HUES48 (cell line): ENCODE results near the gene MBNL2.

Experiments
- H3K27ac ChIP-seq: one replicate; pipeline ENCODE4 v1.7.0; 2013; ENCODE audit warnings: low read depth, low read length, inconsistent platforms
- H3K27me3 ChIP-seq: 2 replicates; pipeline ENCODE4 v1.6.1; 2013; ENCODE audit warnings: mild to moderate bottlenecking, low read length; ENCODE audit not compliant: control insufficient read depth, insufficient read depth
- H3K36me3 ChIP-seq: 2 replicates; pipeline ENCODE4 v1.6.1; 2013; ENCODE audit warnings: low read length; ENCODE audit not compliant: control insufficient read depth, insufficient read depth
- H3K4me1 ChIP-seq: 2 replicates; pipeline ENCODE4 v1.6.1; 2013; ENCODE audit warnings: mild to moderate bottlenecking, low read length; ENCODE audit not compliant: control insufficient read depth, insufficient read depth
- H3K4me3 ChIP-seq: 2 replicates; pipeline ENCODE4 v1.5.1; 2013; ENCODE audit warnings: mild to moderate bottlenecking, low read depth, low read length
- H3K9ac ChIP-seq: 2 replicates; pipeline ENCODE4 v1.6.1; 2013; ENCODE audit warnings: mild to moderate bottlenecking, low read depth, low read length, moderate library complexity
- H3K9me3 ChIP-seq: 2 replicates; pipeline ENCODE4 v1.6.1; 2013; ENCODE audit warnings: low read length; ENCODE audit not compliant: control insufficient read depth, insufficient read depth

MBNL2 gene, protein sequence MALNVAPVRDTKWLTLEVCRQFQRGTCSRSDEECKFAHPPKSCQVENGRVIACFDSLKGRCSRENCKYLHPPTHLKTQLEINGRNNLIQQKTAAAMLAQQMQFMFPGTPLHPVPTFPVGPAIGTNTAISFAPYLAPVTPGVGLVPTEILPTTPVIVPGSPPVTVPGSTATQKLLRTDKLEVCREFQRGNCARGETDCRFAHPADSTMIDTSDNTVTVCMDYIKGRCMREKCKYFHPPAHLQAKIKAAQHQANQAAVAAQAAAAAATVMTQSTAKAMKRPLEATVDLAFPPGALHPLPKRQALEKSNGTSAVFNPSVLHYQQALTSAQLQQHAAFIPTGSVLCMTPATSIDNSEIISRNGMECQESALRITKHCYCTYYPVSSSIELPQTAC

GRCh38 chr13:97221989-97222700 is at the start of gene MBNL2:
TSS of gene MBNL2 (plus strand) at chr13:97222333. CDS start at chr13:97276236, 53,903 bp downstream.
- Histone ChIP-seq H3K9me3 (no peaks in the 10 kb centered on the region), H3K27ac (peak within 1 kb of the TSS; percentile 59), H3K36me3 (no peaks in the 10 kb centered on the region), H3K4me3 (peak within 1 kb of the TSS; percentile 67), H3K9ac (peak within 1 kb of the TSS; percentile 51; the same call in 1 of the 2 replicates), H3K4me1 (peaks cover 29% of the 10 kb centered on the region), H3K27me3 (peaks cover 83% of the 10 kb centered on the region)

DNA sequence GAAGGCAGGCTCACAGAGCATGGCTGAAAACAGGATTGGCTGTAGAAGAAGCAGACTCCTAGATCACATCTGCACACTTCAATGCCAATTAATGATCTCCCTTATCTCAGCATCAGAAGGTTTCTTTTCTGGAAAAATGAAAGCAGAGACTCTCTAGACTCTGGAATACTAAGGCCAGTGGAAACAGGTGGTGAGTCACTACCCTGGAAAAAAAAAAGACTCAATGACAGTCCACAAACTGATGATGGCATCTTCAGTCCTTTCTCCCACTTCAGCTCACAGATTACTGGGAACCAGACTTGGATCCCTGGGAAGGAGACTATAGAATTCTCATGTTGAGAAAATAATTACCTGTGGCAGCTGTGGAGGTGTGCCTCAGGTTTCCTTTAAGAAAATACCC is 47.5 kb upstream of the MBNL2 start:
- Histone ChIP-seq H3K4me1 (no peaks in the 10 kb centered on the region), H3K27ac (no peak overlapping the region), H3K27me3 (no peaks in the 10 kb centered on the region), H3K9ac (no peak overlapping the region), H3K9me3 (no peaks in the 10 kb centered on the region), H3K36me3 (no peaks in the 10 kb centered on the region), H3K4me3 (no peak overlapping the region)

DNA sequence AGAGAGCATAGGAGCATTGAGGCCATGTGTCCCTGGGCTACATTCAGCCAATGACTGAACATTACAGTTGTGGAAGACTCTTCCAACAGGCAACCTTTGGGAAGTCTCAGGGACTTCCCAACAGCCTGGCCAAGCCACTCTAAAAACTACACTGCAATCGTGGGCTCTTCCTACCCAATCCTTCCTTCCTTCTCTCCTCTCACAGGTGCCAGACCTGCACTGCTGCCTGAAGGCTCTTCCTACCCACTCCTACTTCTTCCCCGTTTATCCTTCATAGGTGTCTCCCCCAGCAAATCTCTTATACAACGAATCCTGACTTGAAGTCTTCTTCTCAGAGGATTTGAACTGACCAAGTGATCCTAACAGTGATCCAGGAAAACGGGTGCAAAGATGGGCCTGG is 47.1 kb upstream of the MBNL2 start:
- Histone ChIP-seq H3K4me3 (no peak overlapping the region), H3K4me1 (no peaks in the 10 kb centered on the region), H3K27ac (no peak overlapping the region), H3K36me3 (no peaks in the 10 kb centered on the region), H3K9ac (no peak overlapping the region), H3K9me3 (no peaks in the 10 kb centered on the region), H3K27me3 (no peaks in the 10 kb centered on the region)

- Histone ChIP-seq H3K4me3 (no peak overlapping the region), H3K27ac (no peak overlapping the region), H3K9ac (no peak overlapping the region), H3K9me3 (no peaks in the 10 kb centered on the region), H3K4me1 (no peaks in the 10 kb centered on the region), H3K36me3 (no peaks in the 10 kb centered on the region), H3K27me3 (no peaks in the 10 kb centered on the region)
Measured at GRCh38 chr13:97179501-97179900, 42.6 kb upstream of the MBNL2 start.

- Histone ChIP-seq H3K27ac (no peak overlapping the region), H3K9ac (no peak overlapping the region), H3K27me3 (no peaks in the 10 kb centered on the region), H3K36me3 (no peaks in the 10 kb centered on the region), H3K9me3 (no peaks in the 10 kb centered on the region), H3K4me1 (no peaks in the 10 kb centered on the region), H3K4me3 (no peak overlapping the region)
Measured at GRCh38 chr13:97182111-97182890, 39.8 kb upstream of the MBNL2 start.

- no peak overlapping the region for H3K4me3 ChIP-seq
- H3K4me1 ChIP-seq = no peaks in the 10 kb centered on the region
- H3K9ac ChIP-seq = no peak overlapping the region
Measured at GRCh38 chr13:97185291-97185690, 36.8 kb upstream of the MBNL2 start.

DNA sequence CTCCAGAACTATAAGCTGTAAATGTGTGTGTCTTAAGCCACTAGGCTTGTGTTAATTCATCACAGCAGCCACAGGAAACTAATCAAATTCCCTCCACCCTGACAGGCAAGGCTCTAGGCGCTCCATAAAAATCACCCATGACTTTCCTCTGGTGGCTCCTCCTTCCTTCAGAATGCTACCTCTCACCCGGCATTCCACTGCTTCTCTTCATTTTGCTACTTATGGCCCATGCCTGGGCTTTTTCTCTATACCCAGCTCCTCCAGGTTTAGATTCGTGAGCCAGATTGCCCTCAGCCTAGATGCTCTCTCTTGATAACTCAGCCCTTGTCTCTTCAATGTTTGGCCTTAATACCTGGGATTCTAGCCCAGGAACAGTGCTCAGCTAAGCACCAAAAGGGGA is 36.4 kb upstream of the MBNL2 start:
- Histone ChIP-seq H3K36me3 (no peaks in the 10 kb centered on the region), H3K9me3 (no peaks in the 10 kb centered on the region), H3K27ac (no peak overlapping the region), H3K27me3 (no peaks in the 10 kb centered on the region), H3K9ac (no peak overlapping the region), H3K4me3 (no peak overlapping the region), H3K4me1 (no peaks in the 10 kb centered on the region)

More at GRCh38 chr13:97185291-97185690, 36.8 kb upstream of the MBNL2 start:
- no peaks in the 10 kb centered on the region for H3K9me3 ChIP-seq
- no peak overlapping the region for H3K27ac ChIP-seq
- H3K27me3 ChIP-seq = no peaks in the 10 kb centered on the region
- H3K36me3 ChIP-seq = no peaks in the 10 kb centered on the region

- Histone ChIP-seq H3K36me3 (no peaks in the 10 kb centered on the region), H3K4me1 (0 out of 2 replicates have a peak, but pooled peaks cover 5% of the 10 kb centered on the region), H3K27me3 (no peaks in the 10 kb centered on the region), H3K9ac (no peak overlapping the region), H3K27ac (no peak overlapping the region), H3K4me3 (no peak overlapping the region), H3K9me3 (no peaks in the 10 kb centered on the region)
Measured at GRCh38 chr13:97188207-97188606, 33.9 kb upstream of the MBNL2 start.

DNA sequence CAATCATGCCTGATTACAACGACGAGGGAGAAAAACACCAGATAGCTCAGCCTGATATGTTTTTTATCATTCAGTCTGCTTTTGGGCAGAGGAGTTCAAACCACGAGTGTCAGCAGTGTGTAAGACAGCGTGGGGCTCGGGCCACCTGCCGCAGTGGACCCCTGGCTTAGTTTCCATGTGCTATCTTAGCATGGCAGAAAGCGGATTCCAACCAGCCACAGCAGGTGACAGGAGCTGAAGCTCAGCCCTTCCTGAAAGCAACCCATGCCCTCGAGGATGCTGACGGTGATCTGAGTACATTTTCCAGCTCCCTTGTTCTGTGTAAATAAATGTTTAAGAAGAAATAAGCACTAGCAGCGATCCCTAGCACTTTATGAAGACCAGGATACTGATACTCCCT is 32.2 kb upstream of the MBNL2 start:
- no peak overlapping the region for H3K9ac ChIP-seq
- H3K4me3 ChIP-seq = no peak overlapping the region
- H3K9me3 ChIP-seq = no peaks in the 10 kb centered on the region
- H3K36me3 ChIP-seq = no peaks in the 10 kb centered on the region
- H3K27me3 ChIP-seq = no peaks in the 10 kb centered on the region
- H3K4me1 ChIP-seq = peaks cover 16% of the 10 kb centered on the region
- no peak overlapping the region for H3K27ac ChIP-seq

GRCh38 chr13:97191142-97191541 is 31.0 kb upstream of the MBNL2 start:
- Histone ChIP-seq H3K27me3 (no peaks in the 10 kb centered on the region), H3K9ac (no peak overlapping the region), H3K4me1 (peaks cover 16% of the 10 kb centered on the region), H3K4me3 (no peak overlapping the region), H3K27ac (no peak overlapping the region), H3K9me3 (no peaks in the 10 kb centered on the region), H3K36me3 (no peaks in the 10 kb centered on the region)
